NCI-H2171 (cell line): ENCODE measurements around the gene PALLD.
"Not testable (repeated sequence)": the region's sequence is repeated elsewhere in the genome, so short reads cannot be mapped to it uniquely, and the experiment has no call there.

ENCODE experiments used
- DNase-seq: peaks from one replicate; lab custom pipeline; 2025; lab: John Stamatoyannopoulos, UW

The PALLD gene

GRCh38 chr4:168796362-168797106, 299.7 kb downstream of the PALLD start:
- no peak for DNase-seq

- DNase-seq, result no peak
These were observed 300.3 kb downstream of the PALLD start for GRCh38 chr4:168797194-168797593.

GRCh38 chr4:168797738-168798375, 301.0 kb downstream of the PALLD start:
- DNase-seq, result no peak

- no peak for DNase-seq
These were observed 304.1 kb downstream of the PALLD start for GRCh38 chr4:168800926-168801325.

- DNase-seq, result no peak
These were observed 305.4 kb downstream of the PALLD start for GRCh38 chr4:168802222-168802621.

GRCh38 chr4:168803052-168803451, 306.2 kb downstream of the PALLD start:
- DNase-seq, result not testable (repeated sequence)

- DNase-seq, result no peak
These were observed 306.9 kb downstream of the PALLD start for GRCh38 chr4:168803732-168804131.

GRCh38 chr4:168804146-168804545, 307.3 kb downstream of the PALLD start:
- DNase-seq, result no peak

- DNase-seq, result no peak
These were observed 308.5 kb downstream of the PALLD start for GRCh38 chr4:168805341-168805740.

- not testable (repeated sequence) for DNase-seq
These were observed 309.4 kb downstream of the PALLD start for GRCh38 chr4:168806247-168806646.

- DNase-seq, result no peak
These were observed 314.4 kb downstream of the PALLD start for GRCh38 chr4:168811207-168811606.

GRCh38 chr4:168811786-168812651, 315.2 kb downstream of the PALLD start:
- DNase-seq, result peak; percentile 0

- no peak for DNase-seq
These were observed 316.0 kb downstream of the PALLD start for GRCh38 chr4:168812806-168813205.

GRCh38 chr4:168813890-168814289, 317.0 kb downstream of the PALLD start:
- DNase-seq, result no peak

GRCh38 chr4:168815379-168816345, 318.8 kb downstream of the PALLD start:
- no peak for DNase-seq

GRCh38 chr4:168817370-168817769, 320.5 kb downstream of the PALLD start:
- DNase-seq, result no peak

- DNase-seq, result no peak
These were observed 325.6 kb downstream of the PALLD start for GRCh38 chr4:168822481-168822880.

- no peak for DNase-seq
These were observed 329.1 kb downstream of the PALLD start for GRCh38 chr4:168825975-168826374.

- DNase-seq, result no peak
These were observed 329.8 kb downstream of the PALLD start for GRCh38 chr4:168826620-168827019.

- DNase-seq, result no peak
These were observed 334.1 kb downstream of the PALLD start for GRCh38 chr4:168830777-168831512.

- no peak for DNase-seq
These were observed 334.7 kb downstream of the PALLD start for GRCh38 chr4:168831585-168831918.
